A549 (cell line): ENCODE measurements around the gene SOS2. TPM values are rescaled to one million over a fixed set of nuclear protein-coding genes. Genes with fewer than 3 reads are reported as not detected.
"Not testable (repeated sequence)": the region's sequence is repeated elsewhere in the genome, so short reads cannot be mapped to it uniquely, and the experiment has no call there.

Source experiments
- ATAC-seq, 2 experiments: fragments of 200-7000 bp in 1 of 2; fragments of >200 bp in 1 of 2; cut with Nextera tagmentation in 1 of 2; cut with Tn5 transposase in 1 of 2; 3 replicates each; pipeline versions ENCODE4 v1.8.0 to v1.9.1; 2018 to 2020; ENCODE audit warnings: mild to moderate bottlenecking in 1 of 2, moderate library complexity in 1 of 2
- CTCF ChIA-PET: fragments of 300-600 bp; sonication (Branson Sonifier 250); formaldehyde crosslinking; extraction: SDS; loops from one replicate; lab custom pipeline; 2021; ENCODE audit warnings: antibody characterized with exemption, inconsistent platforms; lab: Yijun Ruan, JAX
- POLR2A ChIA-PET: fragments of 350-600 bp; formaldehyde crosslinking; extraction: SDS; loops from one replicate; lab custom pipeline; 2021; ENCODE audit warnings: antibody characterized with exemption, inconsistent platforms; lab: Yijun Ruan, JAX
- DNase-seq, 2 experiments: peaks; one replicate each; pipeline versions ENCODE4 v3.0.0 to v3.0.0-alpha.2; 2011 to 2016; ENCODE audit warnings: low read depth in 1 of 2, low spot score in 1 of 2
- FAIRE-seq: peaks from 2 replicates; lab custom pipeline; 2011; peaks lifted over from hg19 to GRCh38; lab: Jason Lieb, UNC
- H3K27ac ChIP-seq, 2 experiments: fragments of >200 bp; sonication (Bioruptor Twin); formaldehyde crosslinking; 3 replicates each; pipeline ENCODE4 v1.5.1; 2016 to 2017
- H3K4me1 ChIP-seq: fragments of >200 bp; sonication (Bioruptor Twin); formaldehyde crosslinking; 3 replicates; pipeline ENCODE4 v1.6.1; 2016
- H3K4me2 ChIP-seq: fragments of >200 bp; sonication (Bioruptor Twin); formaldehyde crosslinking; 3 replicates; pipeline ENCODE4 v1.6.1; 2016
- H3K4me3 ChIP-seq: fragments of >200 bp; sonication (Bioruptor Twin); formaldehyde crosslinking; 3 replicates; pipeline ENCODE4 v1.5.1; 2016
- H3K9me3 ChIP-seq: fragments of >200 bp; sonication (Bioruptor Twin); formaldehyde crosslinking; 3 replicates; pipeline ENCODE4 v1.6.1; 2016
- CHD2 ChIP-seq: fragments of 150-350 bp; IDR thresholded peaks from 2 replicates; pipeline ENCODE4 v1.6.1; 2014; ENCODE audit warnings: low read length; ENCODE audit not compliant: partially characterized antibody
- CHD4 ChIP-seq: fragments of 200-600 bp; sonication (generic); IDR thresholded peaks from 2 replicates; pipeline ENCODE4 v1.6.1; 2016; ENCODE audit warnings: antibody characterized with exemption, mild to moderate bottlenecking, borderline replicate concordance
- ELK1 ChIP-seq: fragments of 150-350 bp; IDR thresholded peaks from 2 replicates; pipeline ENCODE4 v1.6.1; 2014; ENCODE audit warnings: low read depth, mild to moderate bottlenecking, low read length
- FOSB ChIP-seq: fragments of 250-450 bp; sonication (Bioruptor Pico); IDR thresholded peaks from 2 replicates; pipeline ENCODE4 v1.5.0; 2020; ENCODE audit warnings: mild to moderate bottlenecking, moderate library complexity
- FOSL2 ChIP-seq, 2 experiments: fragments of 450-650 bp in 1 of 2; fragments of >200 bp in 1 of 2; sonication (Bioruptor Twin) in 1 of 2; formaldehyde crosslinking; IDR thresholded peaks; 2 replicates each; pipeline versions ENCODE4 v1.5.0 to v1.6.1; 2016 to 2020; ENCODE audit warnings: mild to moderate bottlenecking in 1 of 2, moderate library complexity in 1 of 2
- GATA3 ChIP-seq: IDR thresholded peaks from 2 replicates; pipeline ENCODE4 v1.6.1; 2012; ENCODE audit warnings: borderline replicate concordance
- HDAC2 ChIP-seq: fragments of 200-600 bp; sonication (generic); IDR thresholded peaks from 2 replicates; pipeline ENCODE4 v1.6.1; 2016
- HOXA7 ChIP-seq: fragments of 250-450 bp; sonication (Bioruptor Pico); IDR thresholded peaks from 2 replicates; pipeline ENCODE4 v1.5.0; 2020; ENCODE audit warnings: mild to moderate bottlenecking, moderate library complexity
- JUNB ChIP-seq: fragments of >200 bp; sonication (Bioruptor Twin); formaldehyde crosslinking; IDR thresholded peaks from 2 replicates; pipeline ENCODE4 v1.6.1; 2016
- MAZ ChIP-seq: fragments of 150-350 bp; IDR thresholded peaks from 2 replicates; pipeline ENCODE4 v1.6.1; 2014; ENCODE audit warnings: antibody characterized with exemption, low read depth, low read length, borderline replicate concordance
- MYC ChIP-seq: IDR thresholded peaks from 2 replicates; pipeline ENCODE4 v1.6.1; 2012; ENCODE audit warnings: mild to moderate bottlenecking, inconsistent platforms, low read length, improper control_type of control experiment, borderline replicate concordance
- NFE2L2 ChIP-seq: fragments of 150-350 bp; conservative IDR thresholded peaks from 2 replicates; pipeline ENCODE4 v1.6.1; 2014; ENCODE audit warnings: low read length
- POLR2AphosphoS2 ChIP-seq: conservative IDR thresholded peaks from 2 replicates; pipeline ENCODE4 v1.6.1; 2012; ENCODE audit warnings: low read length, improper control_type of control experiment, inconsistent platforms
- RCOR1 ChIP-seq: fragments of 150-350 bp; IDR thresholded peaks from 2 replicates; pipeline ENCODE4 v1.6.1; 2014; ENCODE audit warnings: antibody characterized with exemption, low read length, low read depth
- REST ChIP-seq: fragments of 200-600 bp; sonication (generic); IDR thresholded peaks from 2 replicates; pipeline ENCODE4 v1.6.1; 2016; ENCODE audit warnings: antibody characterized with exemption, mild to moderate bottlenecking, moderate library complexity
- RNF2 ChIP-seq: fragments of 200-600 bp; sonication (generic); IDR thresholded peaks from 2 replicates; pipeline ENCODE4 v1.6.1; 2016; ENCODE audit warnings: low read depth, mild to moderate bottlenecking, antibody characterized with exemption, moderate library complexity, borderline replicate concordance
- TP53 ChIP-seq: fragments of 250-450 bp; sonication (Bioruptor Pico); IDR thresholded peaks from 2 replicates; pipeline ENCODE4 v1.5.0; 2021; ENCODE audit warnings: mild to moderate bottlenecking, moderate library complexity
- WGBS: methylation state at CpG from one replicate; pipeline ENCODE4 v1.1.6; 2017; ENCODE audit errors: missing lambda C conversion rate; 5-methylcytosine and 5-hydroxymethylcytosine counted together
- polyA plus RNA-seq, 4 experiments: library from polyadenylated mRNA; depleted of rRNA in 3 of 4; stranded (reverse); fragments of >200 nt; fragmentation: RNase III in 1 of 4; extraction: RNeasy Plus Mini Kit Qiagen cat#74134 plus additional on column Dnase treatment in 1 of 4; gene quantifications; 2 replicates in 3 of 4; 3 replicates in 1 of 4; pipeline ENCODE4 v1.2.3, GENCODE V29; 2011 to 2017

SOS2 gene
- polyA plus RNA-seq, 2 of the 4 experiments (the other 2 are of a cell fraction): 9.6 to 23.0 TPM

- TF ChIP-seq REST (no peak), CHD4 (no peak), JUNB (no peak), NFE2L2 (no peak), RNF2 (no peak), FOSB (CRISPR knock-in tag) (no peak), TP53 (CRISPR knock-in tag) (no peak), POLR2AphosphoS2 (no peak)
Measured at GRCh38 chr14:50171895-50172294, 59.5 kb downstream of the SOS2 start (continued).

- DNase-seq; ATAC-seq; H3K27ac ChIP-seq; H3K4me1 ChIP-seq; H3K4me3 ChIP-seq; POLR2A ChIA-PET; H3K4me2 ChIP-seq; FAIRE-seq; H3K9me3 ChIP-seq; TF ChIP-seq FOSL2 (IDR thresholded peaks at IDR 0.05): not testable (repeated sequence)
- CTCF ChIA-PET: interaction anchor here (0.6 to 0.7 kb wide), 2 partner anchors 34 to 995 kb away, joined by 3 read pairs; no protein-coding TSS in a partner anchor
- WGBS: 93% methylated on average over 4 of the region's 4 CpGs
- peak; percentile 3; the same call in 1 of the 2 replicates for TF ChIP-seq FOSL2 (CRISPR knock-in tag; IDR thresholded peaks at IDR 0.05)
Measured at GRCh38 chr14:50167381-50167780, 64.0 kb downstream of the SOS2 start.

- Histone ChIP-seq H3K4me2 (no peak overlapping the region), H3K4me3 (no peak overlapping the region), H3K9me3 (no peaks in the 10 kb centered on the region), H3K27ac (no peak overlapping the region), H3K4me1 (no peaks in the 10 kb centered on the region)
- TF ChIP-seq ELK1 (no peak), RCOR1 (no peak), MAZ (no peak), FOSB (CRISPR knock-in tag) (no peak), HDAC2 (no peak), MYC (no peak), GATA3 (no peak), HOXA7 (CRISPR knock-in tag) (no peak), NFE2L2 (no peak), CHD2 (no peak)
- ATAC-seq (no peak), DNase-seq (no peak), FAIRE-seq (no peak)
- POLR2A ChIA-PET: no interaction called here
- WGBS: 94% methylated on average over 4 of the region's 4 CpGs
- CTCF ChIA-PET: no interaction called here
Measured at GRCh38 chr14:50156111-50156510, 75.3 kb downstream of the SOS2 start.
